Bladder microvascular endothelial cell (primary cell): ENCODE data around the gene MYO3B. TPM values are rescaled to one million over a fixed set of nuclear protein-coding genes. Genes with fewer than 3 reads are reported as not detected.

Source experiments
- total RNA-seq: library from RNA; depleted of rRNA; stranded (reverse); fragments of >200 nt; gene quantifications from 2 replicates; pipeline ENCODE4 v1.2.3, GENCODE V29; 2014

MYO3B gene
- total RNA-seq: not detected in 2 replicates

DNA sequence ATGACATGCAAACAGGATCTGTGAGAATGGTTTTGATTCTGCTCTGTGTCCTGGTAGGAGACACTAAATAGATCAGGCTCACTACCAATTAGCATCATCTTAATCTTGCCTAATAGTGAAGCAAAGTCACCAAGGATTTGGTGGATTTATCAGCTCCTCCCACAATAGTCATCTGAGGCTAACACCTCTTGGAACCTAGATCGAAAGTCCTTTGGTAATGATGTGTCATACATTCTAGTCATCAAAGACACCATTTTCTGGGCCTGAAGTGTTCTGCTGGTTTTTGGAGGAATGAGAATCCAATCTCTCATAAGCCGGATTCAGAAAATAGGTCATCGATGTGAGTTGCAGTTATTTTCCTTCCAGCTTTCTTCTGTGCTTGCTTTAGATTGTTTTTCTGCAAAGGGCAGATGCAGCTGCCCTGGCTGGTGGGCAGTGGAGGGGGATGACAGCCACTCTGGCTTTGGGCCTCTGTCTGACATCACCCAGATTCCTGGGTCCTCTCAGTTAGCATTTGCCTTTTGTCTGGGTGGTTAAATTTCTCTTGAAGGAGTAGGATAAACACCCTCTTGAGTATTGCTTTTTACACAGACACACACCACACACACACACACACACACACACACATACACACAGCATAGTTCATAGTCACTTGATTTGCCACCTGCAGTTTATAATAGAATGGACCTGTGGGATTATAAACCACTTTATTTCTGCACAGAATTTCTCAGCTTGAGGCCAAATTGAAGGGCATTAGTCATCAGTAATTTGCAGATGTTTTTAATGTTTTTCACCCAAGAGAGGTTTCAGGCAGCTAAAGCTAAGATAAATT, at the start of gene MYO3B:
Gene MYO3B (plus strand): TSS at position 198 of the 832 bp plus-strand sequence. CDS start 141 bp downstream, at position 339.

